ENCODE measurements around the gene TCERG1.

DNA sequence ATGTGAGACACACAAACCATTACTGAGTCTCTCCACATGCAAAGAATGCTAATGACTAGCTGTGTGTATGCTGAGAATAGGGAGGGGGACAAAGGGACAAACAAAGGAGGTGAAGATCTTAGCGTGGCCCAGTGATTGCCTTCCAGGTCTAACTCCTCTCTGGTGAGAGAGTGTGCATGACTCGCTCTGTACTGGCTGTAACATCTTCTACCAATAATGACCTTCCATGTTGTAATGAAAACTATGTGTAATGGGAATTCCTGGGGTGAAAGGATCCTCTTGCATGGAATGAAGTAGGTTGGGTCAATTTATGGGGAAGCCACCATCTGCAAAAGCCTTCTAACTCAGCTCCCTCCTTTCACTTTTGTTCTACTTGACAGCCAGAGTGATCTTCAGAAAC lies 93.3 kb downstream of the TCERG1 start:
- TF ChIP-seq EHMT2 (IDR thresholded peaks at IDR 0.05) (no peak), ZNF175 (CRISPR knock-in tag; IDR thresholded peaks at IDR 0.05; ENCODE audit: low read depth) (no peak), TCF7L2 (IDR thresholded peaks at IDR 0.05; ENCODE audit: low read depth, low read length) (no peak), GTF2F1 (IDR thresholded peaks at IDR 0.05; ENCODE audit: low read depth, low read length) (no peak)
- TF ChIP-seq, protein P1, sequence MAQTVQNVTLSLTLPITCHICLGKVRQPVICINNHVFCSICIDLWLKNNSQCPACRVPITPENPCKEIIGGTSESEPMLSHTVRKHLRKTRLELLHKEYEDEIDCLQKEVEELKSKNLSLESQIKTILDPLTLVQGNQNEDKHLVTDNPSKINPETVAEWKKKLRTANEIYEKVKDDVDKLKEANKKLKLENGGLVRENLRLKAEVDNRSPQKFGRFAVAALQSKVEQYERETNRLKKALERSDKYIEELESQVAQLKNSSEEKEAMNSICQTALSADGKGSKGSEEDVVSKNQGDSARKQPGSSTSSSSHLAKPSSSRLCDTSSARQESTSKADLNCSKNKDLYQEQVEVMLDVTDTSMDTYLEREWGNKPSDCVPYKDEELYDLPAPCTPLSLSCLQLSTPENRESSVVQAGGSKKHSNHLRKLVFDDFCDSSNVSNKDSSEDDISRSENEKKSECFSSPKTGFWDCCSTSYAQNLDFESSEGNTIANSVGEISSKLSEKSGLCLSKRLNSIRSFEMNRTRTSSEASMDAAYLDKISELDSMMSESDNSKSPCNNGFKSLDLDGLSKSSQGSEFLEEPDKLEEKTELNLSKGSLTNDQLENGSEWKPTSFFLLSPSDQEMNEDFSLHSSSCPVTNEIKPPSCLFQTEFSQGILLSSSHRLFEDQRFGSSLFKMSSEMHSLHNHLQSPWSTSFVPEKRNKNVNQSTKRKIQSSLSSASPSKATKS (CRISPR knock-in tag; IDR thresholded peaks at IDR 0.05): no peak
- TF ChIP-seq, protein P2, sequence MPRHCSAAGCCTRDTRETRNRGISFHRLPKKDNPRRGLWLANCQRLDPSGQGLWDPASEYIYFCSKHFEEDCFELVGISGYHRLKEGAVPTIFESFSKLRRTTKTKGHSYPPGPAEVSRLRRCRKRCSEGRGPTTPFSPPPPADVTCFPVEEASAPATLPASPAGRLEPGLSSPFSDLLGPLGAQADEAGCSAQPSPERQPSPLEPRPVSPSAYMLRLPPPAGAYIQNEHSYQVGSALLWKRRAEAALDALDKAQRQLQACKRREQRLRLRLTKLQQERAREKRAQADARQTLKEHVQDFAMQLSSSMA (CRISPR knock-in tag; IDR thresholded peaks at IDR 0.05): no peak
